ENCODE results near the gene KRTAP11-1.

The KRTAP11-1 gene, protein sequence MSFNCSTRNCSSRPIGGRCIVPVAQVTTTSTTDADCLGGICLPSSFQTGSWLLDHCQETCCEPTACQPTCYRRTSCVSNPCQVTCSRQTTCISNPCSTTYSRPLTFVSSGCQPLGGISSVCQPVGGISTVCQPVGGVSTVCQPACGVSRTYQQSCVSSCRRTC
- 0 reads per million in 3 experiments for total RNA-seq

DNA sequence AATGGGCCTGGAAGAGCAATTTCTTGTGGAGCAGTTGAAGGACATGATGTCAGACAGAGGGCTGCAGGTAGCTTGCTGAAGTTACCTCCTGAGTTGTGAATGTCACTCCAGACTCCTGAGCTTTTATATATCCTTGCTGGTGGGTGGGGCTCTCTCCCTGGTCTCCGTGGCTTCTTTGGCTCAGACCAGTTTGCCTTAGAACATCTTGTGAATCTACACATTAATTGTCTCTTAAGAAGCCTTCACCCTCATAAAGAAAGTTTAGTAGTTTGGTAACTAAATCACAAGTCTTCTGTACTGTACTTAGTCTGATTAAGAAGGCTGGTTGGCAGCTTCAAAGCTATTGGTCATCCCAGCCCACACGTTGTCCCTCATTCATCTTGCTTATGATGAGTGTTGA is at the start of gene KRTAP11-1:
KRTAP11-1 (minus strand) TSS at position 101 of the 400 bp plus-strand sequence; CDS start at position 45, 56 bp downstream.
- DNase-seq = no peak

DNA sequence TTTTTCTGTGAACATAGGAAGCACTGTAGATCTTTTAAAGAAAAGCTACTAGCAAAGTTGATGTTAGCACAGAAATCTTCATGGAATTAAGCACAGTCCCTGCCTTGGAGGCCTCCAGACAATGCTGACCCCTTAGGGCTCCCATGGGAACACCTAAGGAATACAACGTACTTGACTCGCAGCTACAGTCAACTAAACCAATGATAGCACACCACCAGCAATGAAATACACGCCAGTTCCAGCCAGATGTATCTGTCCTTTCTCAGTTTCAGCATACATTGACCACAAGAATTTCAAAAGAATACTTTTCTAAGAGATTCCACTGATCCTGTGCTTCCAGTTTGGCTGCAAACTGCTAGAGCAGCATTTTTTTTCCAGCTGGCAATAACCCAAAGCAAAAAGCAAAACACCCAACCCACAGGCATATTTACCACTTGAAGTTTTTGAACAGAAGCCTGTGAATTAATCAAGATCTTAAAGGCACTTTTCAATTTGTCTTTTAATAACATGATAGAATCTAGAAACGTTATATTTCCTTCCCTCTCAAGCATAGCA is 42.8 kb upstream of the KRTAP11-1 start:
- no peak for DNase-seq

DNA sequence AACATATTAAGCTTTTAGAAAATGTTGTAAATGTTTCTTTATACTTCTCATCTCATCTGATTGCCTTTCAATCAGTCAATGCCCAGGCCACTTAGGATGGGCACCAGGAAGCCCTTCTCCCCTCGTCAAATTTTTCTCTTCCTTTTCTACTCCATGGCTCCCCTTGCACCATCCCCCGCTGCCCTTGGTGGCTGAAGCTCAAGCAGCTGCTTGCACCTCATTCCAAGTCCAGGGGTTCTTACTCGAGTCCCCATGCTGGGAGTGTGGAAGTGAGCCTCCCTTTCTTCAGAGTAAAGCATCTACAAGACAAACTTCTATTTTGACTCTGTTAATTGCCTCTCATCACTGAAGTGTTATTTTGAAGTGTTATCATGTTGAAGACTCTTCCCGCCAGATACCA is 39.7 kb upstream of the KRTAP11-1 start:
- no peak for DNase-seq

DNA sequence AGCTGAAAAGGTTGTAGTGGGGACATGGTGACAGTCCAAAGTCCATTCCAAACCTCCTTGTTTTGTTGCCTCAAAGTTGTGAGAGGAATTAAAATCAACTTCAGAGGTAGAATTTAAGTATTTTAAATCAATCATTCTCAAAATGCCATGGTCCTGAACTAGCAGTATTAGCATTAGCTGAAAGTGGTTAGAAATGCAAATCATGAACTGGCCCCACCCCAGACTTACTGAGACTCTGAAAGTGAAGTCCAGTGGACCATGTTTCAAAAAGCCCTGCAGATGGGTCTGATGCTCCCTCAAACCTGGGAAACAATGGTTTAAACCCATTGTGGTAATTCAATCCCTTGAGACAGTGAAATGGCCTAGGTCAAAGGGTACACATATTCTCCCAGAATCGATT is 36.2 kb upstream of the KRTAP11-1 start:
- no peak for DNase-seq

DNA sequence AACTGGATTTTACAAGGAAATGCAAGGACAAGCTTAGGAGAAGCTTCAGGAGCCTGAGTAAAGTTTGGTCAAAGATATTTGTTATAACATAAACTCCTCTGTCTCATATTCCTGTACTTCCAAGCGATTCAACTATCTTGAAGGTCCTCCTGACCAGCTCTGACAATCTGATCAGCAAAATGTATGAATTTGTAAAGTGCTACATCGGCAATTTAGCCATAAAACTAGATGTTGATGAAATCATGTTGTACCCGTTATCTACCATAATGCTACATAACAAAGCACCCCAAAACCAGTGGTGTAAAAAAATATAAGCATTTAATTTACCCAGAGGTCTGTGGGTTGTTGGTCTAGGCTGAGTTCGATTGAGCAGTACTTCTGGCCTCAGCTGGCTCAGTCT is 19.5 kb upstream of the KRTAP11-1 start:
- DNase-seq = no peak

DNA sequence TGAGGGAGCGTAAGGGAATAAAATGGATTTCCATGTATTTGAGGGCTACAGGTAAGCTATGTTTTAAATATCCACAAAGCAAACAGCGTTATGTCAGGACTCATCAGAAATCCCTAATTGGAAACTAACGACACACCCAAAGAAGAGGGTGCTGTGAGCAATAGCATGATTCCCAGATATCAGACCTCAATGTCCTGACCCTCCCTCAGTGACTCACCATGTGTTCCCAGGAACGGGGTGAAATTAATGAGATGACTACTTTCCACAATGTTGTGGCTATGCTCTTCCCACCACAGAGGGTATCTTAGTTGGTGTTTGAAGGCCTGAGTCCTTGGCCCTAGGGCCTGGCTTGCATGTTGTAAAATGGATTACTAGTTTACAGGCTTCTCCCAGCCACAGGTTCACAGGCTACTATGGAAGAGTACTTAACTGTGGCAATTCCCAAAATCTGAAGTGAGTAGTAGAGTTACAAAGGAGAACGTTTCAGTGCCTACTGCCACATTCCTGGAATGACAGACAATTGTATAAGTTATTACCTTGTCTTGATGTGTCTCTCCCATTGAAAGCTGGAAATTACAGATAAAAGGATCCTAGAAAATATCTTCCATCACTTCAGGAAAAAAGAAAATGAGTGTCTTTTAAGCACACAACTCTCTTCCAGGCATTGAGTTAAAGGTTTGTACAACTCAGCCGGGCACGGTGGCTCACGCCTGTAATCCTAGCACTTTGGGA is 1.7 kb upstream of the KRTAP11-1 start:
- DNase-seq = no peak

DNA sequence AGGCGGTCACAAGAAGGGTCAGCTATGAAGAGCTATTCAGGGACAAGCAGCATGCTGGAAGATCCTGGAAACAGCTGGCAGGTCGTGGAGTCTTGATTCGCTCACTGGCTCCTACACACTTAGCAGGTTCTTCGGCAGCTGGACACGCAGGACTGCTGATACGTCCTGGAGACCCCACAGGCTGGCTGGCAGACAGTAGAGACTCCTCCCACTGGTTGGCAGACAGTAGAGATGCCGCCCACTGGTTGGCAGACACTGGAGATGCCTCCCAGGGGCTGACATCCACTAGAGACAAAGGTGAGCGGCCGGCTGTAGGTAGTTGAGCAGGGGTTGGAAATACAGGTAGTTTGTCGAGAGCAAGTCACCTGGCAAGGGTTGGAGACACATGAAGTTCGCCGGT is 466 bp downstream of the KRTAP11-1 start:
- no peak for DNase-seq

DNA sequence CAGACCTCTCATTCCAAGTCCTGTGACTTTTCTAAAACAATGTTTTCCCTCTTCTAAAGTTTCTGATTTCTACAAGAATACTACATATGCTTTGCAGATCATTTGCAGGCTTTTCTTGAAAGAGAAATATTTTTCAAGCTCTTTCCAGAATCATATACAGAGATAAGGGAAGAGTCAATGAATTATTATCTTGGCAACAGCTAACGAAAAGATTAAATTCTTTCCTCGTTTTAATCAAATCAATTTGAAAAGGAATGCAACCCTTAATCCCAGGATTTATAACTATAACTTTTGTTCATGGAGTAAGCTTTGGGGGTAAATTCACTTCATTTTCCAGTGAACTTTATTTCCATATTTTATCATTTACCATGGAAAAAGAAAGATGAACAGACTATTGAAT is 6.9 kb downstream of the KRTAP11-1 start:
- DNase-seq = no peak

DNA sequence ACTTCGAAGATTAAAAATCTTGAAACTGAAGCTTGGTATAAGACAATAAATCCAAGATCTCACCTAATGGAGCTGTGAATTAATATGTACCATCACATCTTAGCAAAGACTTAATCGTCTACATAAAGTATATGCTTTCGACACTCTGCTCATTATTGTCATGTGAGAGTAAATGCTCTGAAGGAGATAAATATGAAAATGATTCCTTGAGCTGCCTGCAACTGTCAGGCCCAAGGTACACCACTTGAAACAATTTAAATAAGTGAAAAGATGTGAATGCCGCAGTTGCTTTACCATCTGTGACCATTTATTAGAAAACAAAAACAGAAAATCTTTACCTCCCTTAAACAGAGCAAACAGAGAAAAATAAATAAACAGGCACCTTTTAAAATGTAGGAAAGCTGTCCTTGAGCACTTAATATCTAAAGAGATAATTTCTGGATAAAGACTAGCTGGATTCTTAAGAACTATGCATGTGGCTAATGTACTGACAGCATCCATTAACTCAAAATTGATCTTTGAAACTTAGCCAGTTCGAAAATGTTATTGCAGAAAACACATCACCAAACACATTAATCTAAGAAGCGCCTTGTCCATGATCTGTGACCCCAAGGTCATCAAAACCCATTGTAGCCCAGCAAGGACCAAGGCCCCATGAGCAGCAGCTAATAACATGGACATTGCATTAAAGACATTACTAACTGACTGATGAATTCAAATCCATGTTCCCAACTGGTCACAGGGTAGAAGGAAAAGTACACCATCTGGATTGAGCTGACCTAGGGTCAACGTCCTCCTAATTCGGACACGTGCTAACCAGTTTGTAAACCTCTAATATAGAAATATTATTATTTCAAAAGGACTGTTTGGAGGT is 33.5 kb downstream of the KRTAP11-1 start:
- no peak for DNase-seq

DNA sequence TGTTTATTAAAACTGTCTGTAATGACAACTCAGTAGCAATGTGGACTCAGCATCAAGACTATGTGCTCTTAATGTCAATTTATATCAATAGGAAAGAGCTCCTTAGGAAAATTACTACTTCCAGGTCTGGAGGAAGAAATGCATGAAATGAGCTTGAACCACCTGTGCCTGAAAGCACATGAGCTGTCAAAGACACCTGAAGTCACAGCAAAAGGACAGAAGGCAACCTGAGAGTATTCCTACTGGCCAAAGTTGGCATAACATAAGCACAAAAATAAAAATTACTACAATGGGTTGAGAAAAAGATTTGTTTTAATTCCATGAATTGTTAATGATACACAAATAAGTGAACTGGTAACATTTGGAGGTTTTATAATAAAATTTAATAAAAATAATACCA is 38.4 kb downstream of the KRTAP11-1 start:
- DNase-seq = no peak

DNA sequence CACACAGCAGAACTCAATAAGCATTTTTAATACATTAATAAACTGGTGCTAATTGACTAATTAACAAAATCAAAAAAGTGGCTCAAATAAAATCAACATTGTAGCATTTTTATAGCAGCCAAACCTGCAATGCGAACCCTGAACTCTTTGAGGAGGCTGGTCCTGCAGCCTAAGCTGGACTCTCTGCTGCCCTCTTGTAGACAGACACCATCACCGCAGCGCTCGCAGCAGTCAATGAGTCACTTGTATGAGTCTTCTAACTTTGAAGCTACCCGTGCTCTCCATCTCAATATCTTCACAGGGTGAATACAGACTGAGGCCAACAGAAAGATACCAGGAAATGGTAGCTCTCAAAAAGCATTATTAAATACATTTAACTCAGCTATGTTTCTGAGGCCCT is 42.1 kb downstream of the KRTAP11-1 start:
- DNase-seq = no peak

DNA sequence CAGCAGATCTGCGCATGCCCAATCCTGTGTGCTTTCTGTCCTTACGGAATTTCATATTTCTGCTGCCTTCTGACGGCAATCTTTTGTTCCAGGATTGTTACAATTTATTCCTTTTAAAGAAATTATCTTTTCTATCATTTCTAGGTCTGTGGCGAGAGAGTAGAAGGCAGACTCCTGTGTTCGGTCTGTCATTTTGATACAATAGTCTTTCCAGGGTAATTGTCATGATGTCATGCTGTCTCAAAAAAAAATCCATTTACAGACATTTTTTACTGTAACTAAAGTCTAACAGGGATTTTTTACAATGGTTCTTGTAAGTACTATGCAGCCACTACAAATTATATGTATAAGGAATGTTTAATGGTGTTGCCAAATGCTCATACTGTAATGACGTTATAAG is 42.8 kb downstream of the KRTAP11-1 start:
- no peak for DNase-seq

DNA sequence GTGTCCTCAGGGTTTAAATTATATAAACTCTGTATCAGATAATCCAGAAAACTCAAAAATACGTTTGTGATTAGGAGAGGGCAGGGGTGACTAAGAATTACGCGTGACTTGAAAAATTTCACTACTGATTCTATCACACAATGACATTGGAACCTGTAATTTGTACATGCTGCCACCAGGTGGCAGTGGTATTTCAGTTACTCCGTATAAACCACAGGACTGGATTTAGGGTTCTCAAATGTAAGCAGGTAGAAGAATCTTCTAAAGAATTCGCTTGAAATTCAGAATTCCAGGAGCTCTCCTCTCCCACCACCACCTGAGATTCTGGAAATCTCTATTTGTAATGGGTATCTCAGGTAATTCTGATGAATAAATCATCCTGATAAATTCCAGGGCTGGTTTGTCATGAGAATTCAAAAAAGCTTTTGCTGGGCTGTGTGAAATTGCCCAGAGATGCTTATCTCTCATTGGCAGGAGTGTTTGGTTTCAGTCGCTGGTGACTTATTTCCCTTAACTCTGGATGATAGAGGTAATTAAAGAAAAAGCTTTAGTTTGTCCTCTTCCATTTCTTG is 50.1 kb downstream of the KRTAP11-1 start:
- DNase-seq = peak; percentile 14
